BE2C (cell line): ENCODE measurements around the gene FOSL1.
A peak's percentile ranks its signal among the peaks of the same experiment; 100 is the strongest.

Experiments used
- DNase-seq: peaks from one replicate; pipeline ENCODE4 v3.0.0-alpha.2; 2020
- H3K27me3 ChIP-seq: fragments of 250-450 bp; sonication (Bioruptor Pico); 2 replicates; pipeline ENCODE4 v1.5.1; 2020; ENCODE audit warnings: mild to moderate bottlenecking
- H3K36me3 ChIP-seq: fragments of 250-450 bp; sonication (Bioruptor Pico); 2 replicates; pipeline ENCODE4 v1.5.1; 2020; ENCODE audit warnings: mild to moderate bottlenecking
- H3K4me1 ChIP-seq: fragments of 250-450 bp; sonication (Bioruptor Pico); 2 replicates; pipeline ENCODE4 v1.5.1; 2020
- H3K4me3 ChIP-seq: 2 replicates; pipeline ENCODE4 v1.5.1; 2011; ENCODE audit warnings: low read depth, low read length
- H3K9me3 ChIP-seq: fragments of 250-450 bp; sonication (Bioruptor Pico); 2 replicates; pipeline ENCODE4 v1.5.1; 2020
- CTCF ChIP-seq: IDR thresholded peaks from 2 replicates; pipeline ENCODE4 v1.5.1; 2012; ENCODE audit warnings: mild to moderate bottlenecking, low read depth, low read length

FOSL1 gene

DNA sequence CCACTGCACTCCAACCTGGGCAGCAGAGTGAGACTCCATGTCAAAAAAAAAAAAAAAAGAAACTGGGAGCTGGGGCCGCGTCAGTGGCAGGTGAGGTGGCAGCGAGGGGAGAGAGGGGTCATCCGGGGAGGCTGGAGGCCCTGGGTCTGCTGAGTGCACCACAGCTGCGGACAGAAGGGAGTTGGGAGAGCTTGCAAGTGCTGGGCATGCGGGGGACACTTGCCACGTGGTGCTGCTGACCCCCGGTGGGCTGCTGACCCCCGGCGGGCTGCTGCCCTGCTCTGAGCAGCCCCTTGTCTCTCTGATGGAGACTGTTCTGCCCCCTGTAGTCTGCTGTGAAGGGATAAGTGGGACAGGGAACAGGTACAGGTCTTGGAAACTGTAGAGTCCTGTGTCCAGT, 21.7 kb upstream of the FOSL1 start:
- no peak for DNase-seq
- Histone ChIP-seq H3K36me3 (no peaks in the 10 kb centered on the region), H3K27me3 (no peaks in the 10 kb centered on the region), H3K4me3 (no peak overlapping the region), H3K9me3 (no peaks in the 10 kb centered on the region), H3K4me1 (no peaks in the 10 kb centered on the region)
- TF ChIP-seq CTCF, result no peak

- Histone ChIP-seq H3K9me3 (no peaks in the 10 kb centered on the region), H3K36me3 (no peaks in the 10 kb centered on the region), H3K4me3 (no peak overlapping the region; the same call in 1 of the 2 replicates), H3K4me1 (peaks cover 4% of the 10 kb centered on the region; the same call in 1 of the 2 replicates), H3K27me3 (no peaks in the 10 kb centered on the region)
- TF ChIP-seq CTCF, result no peak
- no peak for DNase-seq
These were observed 20.9 kb upstream of the FOSL1 start for GRCh38 chr11:65921033-65921555.

- Histone ChIP-seq H3K4me1 (peaks cover 11% of the 10 kb centered on the region), H3K27me3 (no peaks in the 10 kb centered on the region), H3K36me3 (no peaks in the 10 kb centered on the region), H3K4me3 (peak overlapping the region; percentile 73), H3K9me3 (no peaks in the 10 kb centered on the region)
- no peak for TF ChIP-seq CTCF
- peak; percentile 34 for DNase-seq
These were observed 20.2 kb upstream of the FOSL1 start for GRCh38 chr11:65920372-65920802.

- peaks cover 14% of the 10 kb centered on the region for H3K4me1 ChIP-seq
- H3K4me3 ChIP-seq, result peak overlapping the region; percentile 73
- H3K36me3 ChIP-seq, result no peaks in the 10 kb centered on the region
- no peak for TF ChIP-seq CTCF
- DNase-seq, result peak; percentile 42
- H3K27me3 ChIP-seq, result no peaks in the 10 kb centered on the region
- no peaks in the 10 kb centered on the region for H3K9me3 ChIP-seq
These were observed 19.6 kb upstream of the FOSL1 start for GRCh38 chr11:65919573-65920371.

DNA sequence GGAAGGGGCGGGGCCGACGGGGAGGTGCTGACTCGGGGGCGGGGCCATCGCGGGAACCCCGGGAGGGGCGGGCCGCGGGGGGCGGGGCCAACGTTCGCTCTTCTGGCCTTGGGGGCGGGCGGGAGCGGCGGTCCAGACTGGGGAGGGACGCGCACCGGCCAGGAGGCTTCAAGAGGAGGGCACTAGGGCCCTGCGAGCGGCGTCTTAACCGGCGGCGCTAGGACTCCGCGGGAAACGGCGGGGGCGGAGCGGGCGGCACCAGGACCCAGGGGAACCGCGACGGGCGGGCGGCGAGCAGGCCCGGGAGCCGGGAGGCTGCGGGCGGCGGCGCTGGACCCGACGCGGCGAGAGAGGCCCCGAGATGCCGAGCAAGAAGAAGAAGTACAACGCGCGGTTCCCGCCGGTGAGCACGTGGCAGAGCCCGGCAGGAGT, 19.0 kb upstream of the FOSL1 start, which contains the start of gene DRAP1:
Gene DRAP1 (plus strand): TSS at position 286 of the 432 bp plus-strand sequence. CDS start 76 bp downstream, at position 362.
- peak within 1 kb of the TSS; percentile 98 for H3K4me3 ChIP-seq
- no peaks in the 10 kb centered on the region for H3K36me3 ChIP-seq
- peak; percentile 99 for DNase-seq
- no peak for TF ChIP-seq CTCF
- no peaks in the 10 kb centered on the region for H3K27me3 ChIP-seq
- no peaks in the 10 kb centered on the region for H3K9me3 ChIP-seq
- H3K4me1 ChIP-seq, result peaks cover 14% of the 10 kb centered on the region
